22Rv1 (cell line): ENCODE data around the gene HEPACAM2.

Experiments
- CTCF ChIP-seq: fragments of 450-650 bp; IDR thresholded peaks from 2 replicates; pipeline ENCODE4 v1.5.1; 2017; ENCODE audit warnings: mild to moderate bottlenecking
- ZFX ChIP-seq: fragments of 450-650 bp; IDR thresholded peaks from 2 replicates; pipeline ENCODE4 v1.6.1; 2017; ENCODE audit warnings: antibody characterized with exemption, borderline replicate concordance

GRCh38 chr7:93211228-93211818 is 14.9 kb downstream of the HEPACAM2 start:
- TF ChIP-seq CTCF (no peak), ZFX (no peak)
